K562 treated with DMSO at 1 percent for 48 hours (cell line): ENCODE results near the gene NMNAT3. TPM values are rescaled to one million over a fixed set of nuclear protein-coding genes. Genes with fewer than 3 reads are reported as not detected.

Experiments
- total RNA-seq: library from RNA; unstranded; fragments of 300-600 nt; gene quantifications from 2 replicates; pipeline ENCODE4 v1.2.3, GENCODE V29; 2022; ENCODE audit warnings: low replicate concordance; ENCODE audit errors: extremely low read depth

NMNAT3 gene
- not detected in 2 replicates for total RNA-seq

DNA sequence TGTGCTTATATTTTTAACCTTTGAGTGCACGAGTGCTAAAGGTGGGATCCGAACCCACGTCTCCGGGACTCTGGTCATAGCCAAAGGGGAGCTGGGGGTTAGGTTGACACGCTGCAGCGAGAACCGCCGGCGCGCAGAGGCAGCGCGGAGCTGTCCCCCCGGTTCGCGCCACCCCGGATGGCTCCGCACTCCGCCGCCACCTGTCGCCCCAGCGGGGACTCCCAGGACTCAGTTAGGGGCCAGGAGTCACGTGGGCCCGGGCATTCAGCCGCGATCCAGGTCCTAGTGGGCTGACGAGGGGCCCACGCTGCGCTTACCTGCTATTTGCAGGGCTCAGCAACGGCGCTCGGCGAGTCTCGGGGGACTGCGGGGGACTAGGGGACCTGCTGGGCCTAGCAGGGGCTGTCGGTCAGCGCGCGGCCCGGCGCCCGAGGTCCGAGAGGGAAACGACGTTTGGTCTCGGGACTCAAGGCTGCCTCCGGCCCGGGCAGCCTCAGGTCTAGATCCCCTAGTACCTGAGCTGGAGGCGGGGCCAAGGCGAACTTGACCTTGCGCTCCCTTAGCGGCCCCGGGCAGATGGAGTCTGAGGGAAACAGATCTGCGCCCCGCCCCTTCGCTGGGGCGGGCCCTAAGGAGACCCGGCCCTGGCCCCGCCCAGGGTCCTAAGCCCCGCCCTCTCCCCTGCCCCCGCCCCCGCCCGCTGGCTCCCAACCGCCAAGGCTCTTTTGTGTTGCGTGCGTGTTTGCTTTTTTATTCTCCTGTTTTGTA lies at the start of gene NMNAT3:
Gene NMNAT3, minus strand, starts transcription at position 585 of the 768 bp plus-strand sequence. CDS start 50,248 bp downstream, outside the sequence.

Other genes with a start within 250 kb of the NMNAT3 start
- gene RBP2, start 201.5 kb downstream of the NMNAT3 start, total RNA-seq: not detected in 2 replicates
- not detected in 2 replicates for gene RBP1, start 138.2 kb downstream of the NMNAT3 start, total RNA-seq